Duodenal mucosa (tissue), 2 donors: ENCODE results near the gene CEACAM18.

ENCODE experiments used
- H3K27ac ChIP-seq: one replicate; pipeline ENCODE4 v1.7.0; 2013; ENCODE audit warnings: low read depth, low read length
- H3K27me3 ChIP-seq, 2 donors: one replicate each; pipeline ENCODE4 v1.7.0; 2013; ENCODE audit warnings: low read length in 2 of 2, control low read depth in 1 of 2; ENCODE audit not compliant: insufficient read depth in 2 of 2, control insufficient read depth in 1 of 2
- H3K36me3 ChIP-seq, 2 donors: one replicate each; pipeline ENCODE4 v1.7.0; 2013; ENCODE audit warnings: low read length in 2 of 2, control low read depth in 1 of 2; ENCODE audit not compliant: insufficient read depth in 2 of 2, control insufficient read depth in 1 of 2
- H3K4me1 ChIP-seq, 2 donors: one replicate each; pipeline ENCODE4 v1.7.0; 2013; ENCODE audit warnings: low read length in 2 of 2, control low read depth in 1 of 2; ENCODE audit not compliant: insufficient read depth in 2 of 2, control insufficient read depth in 1 of 2
- H3K4me3 ChIP-seq, 2 donors: one replicate each; pipeline ENCODE4 v1.7.0; 2013; ENCODE audit warnings: low read length in 2 of 2, low read depth in 1 of 2
- H3K9ac ChIP-seq, 2 donors: one replicate each; pipeline ENCODE4 v1.7.0; 2013; ENCODE audit warnings: low read length in 2 of 2, low read depth in 1 of 2
- H3K9me3 ChIP-seq, 2 donors: one replicate each; pipeline ENCODE4 v1.7.0; 2013; ENCODE audit warnings: low read length in 2 of 2, control low read depth in 1 of 2; ENCODE audit not compliant: control insufficient read depth in 1 of 2

The CEACAM18 gene

GRCh38 chr19:51507640-51508058 lies 29.3 kb downstream of the CEACAM18 start:
- H3K4me1 ChIP-seq = peaks cover 16 to 19% of the 10 kb centered on the region in 2 donors
- H3K27ac ChIP-seq = peak overlapping the region; percentile 30
- no peaks in the 10 kb centered on the region for H3K36me3 ChIP-seq

DNA sequence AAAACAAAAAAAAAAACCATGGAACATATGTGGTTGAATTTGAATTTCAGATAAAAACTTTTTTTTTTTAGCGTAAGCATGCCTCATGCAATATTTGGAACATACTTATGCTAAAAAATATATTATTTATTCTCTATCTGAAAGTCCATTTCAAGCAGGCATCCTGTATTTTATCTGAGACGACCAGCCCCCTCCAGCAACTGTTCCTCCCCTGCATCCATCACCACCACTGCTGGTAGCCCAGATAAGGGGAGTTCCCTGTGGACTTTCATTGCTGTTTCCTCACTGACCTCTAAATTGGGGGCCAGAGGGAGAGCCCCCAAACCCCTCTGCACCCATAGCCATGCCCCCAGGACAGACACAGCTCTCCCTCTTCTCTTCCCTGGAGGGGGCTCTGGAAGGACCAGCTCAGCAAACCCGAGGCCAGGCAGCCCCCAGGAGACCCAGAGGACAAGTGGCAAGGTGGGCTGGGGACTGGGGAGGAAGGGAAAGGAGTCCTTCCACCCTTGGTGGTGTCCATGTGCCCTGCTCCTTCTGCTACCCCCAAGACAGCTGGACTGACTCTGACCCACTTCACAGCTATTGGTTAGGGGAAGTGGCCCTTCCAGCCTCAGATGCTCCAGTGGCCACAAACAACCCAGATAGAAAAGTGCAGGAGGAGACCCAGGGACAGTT lies 29.9 kb downstream of the CEACAM18 start:
- no peak overlapping the region for H3K9ac ChIP-seq
- no peaks in the 10 kb centered on the region for H3K9me3 ChIP-seq
- peaks cover 16 to 19% of the 10 kb centered on the region in 2 donors for H3K4me1 ChIP-seq
- no peak overlapping the region for H3K27ac ChIP-seq
- no peak overlapping the region for H3K4me3 ChIP-seq
- no peaks in the 10 kb centered on the region for H3K27me3 ChIP-seq
- H3K36me3 ChIP-seq = no peaks in the 10 kb centered on the region

More at GRCh38 chr19:51507640-51508058, 29.3 kb downstream of the CEACAM18 start:
- Histone ChIP-seq H3K9ac (no peak overlapping the region), H3K4me3 (no peak overlapping the region), H3K9me3 (no peaks in the 10 kb centered on the region), H3K27me3 (no peaks in the 10 kb centered on the region)

DNA sequence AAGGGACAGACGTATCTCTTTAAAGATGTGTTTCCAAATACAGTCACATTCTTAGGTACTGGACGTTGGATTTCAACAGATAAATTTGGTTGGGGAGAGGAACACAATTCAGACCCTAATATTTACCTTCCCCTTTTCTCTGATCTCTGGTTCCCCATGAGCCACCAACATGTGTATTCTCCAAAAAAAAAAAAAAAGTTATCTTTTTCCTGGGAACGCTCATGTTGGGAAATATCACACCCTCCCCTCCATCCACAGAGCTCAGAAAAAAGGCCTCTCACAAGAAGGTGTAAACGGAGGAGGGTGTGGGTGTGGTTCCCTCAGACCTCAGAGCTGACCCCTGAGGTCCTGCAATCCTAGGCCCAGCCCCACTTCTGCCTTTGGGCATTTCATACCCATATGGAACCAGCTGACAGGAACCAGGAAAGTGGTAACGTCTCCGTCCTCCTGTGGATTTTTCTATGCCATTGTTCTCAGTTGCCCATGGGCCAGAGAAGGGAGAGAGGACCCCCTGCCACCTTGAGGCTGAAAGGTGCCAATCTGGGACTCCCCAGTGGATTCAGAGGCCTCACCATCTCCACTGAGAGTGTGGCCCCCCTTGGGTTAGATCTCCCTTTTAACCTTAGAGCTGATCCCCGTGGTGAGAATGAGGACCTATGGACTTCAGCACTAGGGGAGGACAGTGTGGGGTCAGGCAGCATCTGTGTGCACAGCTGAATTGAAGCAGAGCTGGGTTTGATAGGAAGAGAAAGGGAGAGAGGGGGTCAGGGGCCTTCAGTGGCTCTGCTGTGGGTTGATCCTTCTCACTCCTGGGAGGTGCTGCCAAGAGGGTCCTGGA lies 31.7 kb downstream of the CEACAM18 start:
- no peaks in the 10 kb centered on the region for H3K27me3 ChIP-seq
- no peaks in the 10 kb centered on the region for H3K9me3 ChIP-seq
- no peaks in the 10 kb centered on the region for H3K36me3 ChIP-seq
- H3K9ac ChIP-seq = no peak overlapping the region
- no peak overlapping the region for H3K27ac ChIP-seq
- H3K4me3 ChIP-seq = no peak overlapping the region
- H3K4me1 ChIP-seq = peaks cover 16 to 19% of the 10 kb centered on the region in 2 donors

DNA sequence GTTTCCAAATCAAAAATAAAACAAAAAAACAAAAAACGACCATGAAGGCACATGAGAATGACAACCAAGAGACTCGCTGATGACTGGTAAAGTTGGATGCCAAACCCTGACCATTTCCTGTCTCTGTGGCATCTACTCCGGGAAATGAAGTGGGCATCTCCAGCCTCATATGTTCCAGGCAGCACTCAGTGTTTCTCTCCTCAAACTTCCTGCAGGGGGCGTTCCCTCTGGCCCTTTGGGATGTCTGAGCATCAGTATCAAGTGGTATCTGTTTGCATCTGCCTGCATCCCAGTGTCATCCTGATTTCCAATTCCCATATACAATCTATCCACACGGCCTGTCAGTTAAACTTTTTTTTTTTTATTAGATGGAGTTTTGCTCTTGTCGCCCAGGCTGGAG lies 33.0 kb downstream of the CEACAM18 start:
- no peaks in the 10 kb centered on the region for H3K27me3 ChIP-seq
- H3K36me3 ChIP-seq = no peaks in the 10 kb centered on the region
- no peaks in the 10 kb centered on the region for H3K9me3 ChIP-seq
- H3K4me3 ChIP-seq = no peak overlapping the region
- H3K9ac ChIP-seq = no peak overlapping the region
- no peak overlapping the region for H3K27ac ChIP-seq
- H3K4me1 ChIP-seq = peaks cover 13% of the 10 kb centered on the region in 2 donors

- H3K27me3 ChIP-seq = no peaks in the 10 kb centered on the region
Measured at GRCh38 chr19:51513968-51514367, 35.6 kb downstream of the CEACAM18 start.

GRCh38 chr19:51514866-51515481 lies 36.6 kb downstream of the CEACAM18 start:
- no peak overlapping the region for H3K9ac ChIP-seq
- H3K27ac ChIP-seq = no peak overlapping the region
- H3K4me3 ChIP-seq = no peak overlapping the region
- H3K36me3 ChIP-seq = no peaks in the 10 kb centered on the region
- H3K4me1 ChIP-seq = no peaks in the 10 kb centered on the region
- H3K27me3 ChIP-seq = no peaks in the 10 kb centered on the region
- H3K9me3 ChIP-seq = no peaks in the 10 kb centered on the region

More at GRCh38 chr19:51513968-51514367, 35.6 kb downstream of the CEACAM18 start:
- no peak overlapping the region for H3K27ac ChIP-seq
- no peaks in the 10 kb centered on the region for H3K9me3 ChIP-seq
- no peaks in the 10 kb centered on the region for H3K4me1 ChIP-seq
- no peak overlapping the region for H3K4me3 ChIP-seq
- H3K36me3 ChIP-seq = no peaks in the 10 kb centered on the region
- no peak overlapping the region for H3K9ac ChIP-seq

GRCh38 chr19:51520728-51521127 lies 42.4 kb downstream of the CEACAM18 start:
- Histone ChIP-seq H3K9ac (no peak overlapping the region), H3K27ac (no peak overlapping the region), H3K4me3 (no peak overlapping the region)

DNA sequence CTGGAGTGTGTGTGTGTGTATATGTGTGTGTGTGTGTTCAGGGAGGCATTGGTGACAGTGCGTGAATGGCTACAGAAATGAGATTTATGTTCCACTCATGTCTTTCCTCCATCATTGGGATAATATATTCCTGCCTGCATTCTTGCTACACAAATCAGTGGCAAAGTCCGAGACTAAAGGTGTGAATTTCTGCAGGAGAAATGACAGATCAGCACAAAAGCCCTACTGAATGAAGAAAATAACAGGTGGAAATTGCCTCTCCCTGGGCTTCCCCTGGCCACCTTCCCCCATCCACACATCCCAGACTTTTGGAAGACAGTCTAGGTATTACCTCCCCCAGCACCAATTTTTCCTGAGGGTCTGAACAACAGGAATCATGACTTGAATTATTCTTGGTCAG lies 43.0 kb downstream of the CEACAM18 start:
- Histone ChIP-seq H3K27me3 (peaks cover 0 to 3% of the 10 kb centered on the region in 2 donors), H3K36me3 (no peaks in the 10 kb centered on the region), H3K9ac (no peak overlapping the region), H3K4me1 (no peaks in the 10 kb centered on the region), H3K27ac (no peak overlapping the region), H3K9me3 (no peaks in the 10 kb centered on the region), H3K4me3 (no peak overlapping the region)

More at GRCh38 chr19:51520728-51521127, 42.4 kb downstream of the CEACAM18 start:
- no peaks in the 10 kb centered on the region for H3K36me3 ChIP-seq
- peaks cover 0 to 3% of the 10 kb centered on the region in 2 donors for H3K27me3 ChIP-seq
- no peaks in the 10 kb centered on the region for H3K9me3 ChIP-seq
- H3K4me1 ChIP-seq = no peaks in the 10 kb centered on the region

DNA sequence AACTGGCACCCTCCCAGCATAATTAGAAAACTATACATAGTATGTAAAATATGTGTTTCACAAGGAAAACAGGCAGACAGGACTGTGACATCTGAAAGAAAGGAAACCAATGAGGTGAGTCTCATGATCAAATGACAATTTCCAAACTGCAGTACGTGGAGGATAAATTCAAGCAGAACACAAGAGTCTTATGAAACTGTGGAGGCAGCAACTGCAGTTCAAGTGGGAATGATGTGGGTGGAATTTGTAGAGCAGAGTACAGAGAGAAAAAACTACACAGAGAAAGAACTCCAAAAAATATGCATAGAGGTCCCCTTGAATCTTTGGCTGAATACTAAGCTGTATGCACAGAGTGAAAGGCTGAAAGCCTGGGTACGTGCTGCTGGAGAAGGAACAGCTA lies 43.4 kb downstream of the CEACAM18 start:
- peaks cover 0 to 3% of the 10 kb centered on the region in 2 donors for H3K27me3 ChIP-seq

More for the DNA sequence above, 43.4 kb downstream of the CEACAM18 start:
- H3K9me3 ChIP-seq = no peaks in the 10 kb centered on the region
- H3K27ac ChIP-seq = no peak overlapping the region
- H3K36me3 ChIP-seq = no peaks in the 10 kb centered on the region
- H3K9ac ChIP-seq = no peak overlapping the region
- no peak overlapping the region for H3K4me3 ChIP-seq
- H3K4me1 ChIP-seq = no peaks in the 10 kb centered on the region
